GM18858 (cell line): ENCODE data around the gene BCAT1.

Experiments
- ATAC-seq: cut with Tn5 transposase; IDR thresholded peaks from one replicate; pipeline ENCODE4 v1.9.1; 2021; ENCODE audit not compliant: unreplicated experiment

Gene BCAT1

GRCh38 chr12:24772813-24773212 is 176.1 kb downstream of the BCAT1 start:
- no peak for ATAC-seq

- no peak for ATAC-seq
Observed at GRCh38 chr12:24770821-24771220, 178.1 kb downstream of the BCAT1 start.

GRCh38 chr12:24770334-24770733 is 178.6 kb downstream of the BCAT1 start:
- ATAC-seq, result no peak

GRCh38 chr12:24769682-24770081 is 179.2 kb downstream of the BCAT1 start:
- ATAC-seq, result no peak

GRCh38 chr12:24768415-24768814 is 180.5 kb downstream of the BCAT1 start:
- ATAC-seq, result no peak

GRCh38 chr12:24767016-24767415 is 181.9 kb downstream of the BCAT1 start:
- no peak for ATAC-seq

GRCh38 chr12:24764712-24765111 is 184.2 kb downstream of the BCAT1 start:
- ATAC-seq, result no peak

- no peak for ATAC-seq
Observed at GRCh38 chr12:24760606-24761378, 188.1 kb downstream of the BCAT1 start.

- ATAC-seq, result no peak
Observed at GRCh38 chr12:24760162-24760561, 188.7 kb downstream of the BCAT1 start.
